HG02678 (cell line): ENCODE data around the gene CACNA2D3.

Experiments used
- ATAC-seq: cut with Tn5 transposase; IDR thresholded peaks from one replicate; pipeline ENCODE4 v1.9.1; 2021; ENCODE audit warnings: mild to moderate bottlenecking, moderate library complexity; ENCODE audit not compliant: unreplicated experiment

CACNA2D3 gene

GRCh38 chr3:54856271-54856670, 733.9 kb downstream of the CACNA2D3 start:
- no peak for ATAC-seq

GRCh38 chr3:54857343-54857742, 735.0 kb downstream of the CACNA2D3 start:
- no peak for ATAC-seq

GRCh38 chr3:54858093-54858785, 735.9 kb downstream of the CACNA2D3 start:
- ATAC-seq: no peak

DNA sequence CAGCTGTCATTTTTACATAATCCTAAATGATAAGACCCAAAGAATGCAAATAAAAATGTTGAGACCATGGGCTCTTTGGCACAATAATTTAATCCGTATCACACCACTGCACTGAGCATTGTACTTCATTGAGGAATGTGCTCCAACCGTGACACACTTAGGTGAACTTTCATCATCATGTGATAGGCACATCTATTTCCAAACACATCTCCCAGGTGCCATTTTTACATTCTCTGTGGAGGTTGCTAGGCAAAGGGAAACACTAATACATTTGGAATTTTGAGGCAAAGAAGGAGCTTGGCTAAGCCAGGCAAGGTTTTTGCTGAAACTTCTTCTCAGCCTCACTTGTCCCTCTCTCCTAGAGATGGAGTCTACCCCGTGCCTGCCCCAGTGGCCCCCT, 736.8 kb downstream of the CACNA2D3 start:
- no peak for ATAC-seq

DNA sequence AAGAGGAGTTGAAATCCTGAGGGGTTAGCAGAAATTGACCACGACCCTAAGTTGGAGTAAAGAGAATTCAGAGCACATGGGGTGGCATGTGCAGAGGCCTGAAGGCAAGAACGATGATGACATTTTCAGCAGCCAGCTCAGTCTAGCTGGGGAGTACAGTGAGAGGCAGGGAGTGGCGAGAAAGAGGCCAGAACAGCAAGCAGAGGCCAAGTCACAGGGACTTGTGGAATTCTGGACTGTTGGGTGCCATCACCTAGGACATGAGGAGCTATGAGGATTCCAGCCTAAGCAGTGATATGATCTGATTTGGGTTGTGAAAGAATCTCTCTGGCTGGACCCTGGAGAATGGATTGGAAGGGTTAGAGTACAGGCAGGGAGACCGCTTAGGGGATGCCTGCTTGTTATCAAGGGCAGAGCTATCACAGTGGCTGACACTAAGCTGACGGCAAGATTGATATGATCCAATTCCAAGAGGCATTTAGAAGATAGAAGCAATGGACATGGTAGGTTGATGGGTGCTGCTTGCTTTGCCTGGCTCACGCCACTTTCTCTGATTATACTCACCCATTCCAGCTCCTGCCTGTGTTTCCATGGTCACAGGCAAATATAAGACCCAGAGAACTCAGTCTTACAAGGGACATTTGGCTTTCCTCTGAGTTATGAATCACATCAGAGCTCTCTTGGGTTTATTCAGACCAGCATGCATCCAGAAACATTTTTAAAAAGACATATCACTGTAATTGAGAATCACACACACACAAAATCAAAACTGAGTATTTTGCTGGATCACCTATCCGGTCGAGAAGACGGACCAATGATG, 739.1 kb downstream of the CACNA2D3 start:
- no peak for ATAC-seq

GRCh38 chr3:54862526-54862925, 740.2 kb downstream of the CACNA2D3 start:
- no peak for ATAC-seq

DNA sequence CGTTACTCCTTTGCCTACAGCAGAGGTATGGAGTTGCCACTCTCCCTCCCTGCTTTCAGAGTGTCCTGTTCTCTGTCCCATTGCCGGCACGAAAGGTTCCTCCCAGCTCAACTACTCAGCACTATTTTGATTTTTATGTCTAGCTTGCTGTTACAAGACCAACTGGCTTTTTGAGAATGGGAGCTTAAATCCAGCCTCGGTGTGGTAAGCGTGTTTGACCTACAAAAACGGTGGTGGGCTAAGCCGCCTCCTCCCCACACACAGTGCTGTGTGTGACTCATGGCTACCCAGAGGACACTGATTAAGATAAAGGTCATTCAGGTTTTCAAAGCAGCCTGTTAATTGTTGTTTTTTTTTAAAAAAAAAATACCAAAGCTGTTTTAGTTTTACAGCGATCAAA, 741.0 kb downstream of the CACNA2D3 start:
- ATAC-seq: no peak

- no peak for ATAC-seq
These were observed 741.4 kb downstream of the CACNA2D3 start for GRCh38 chr3:54863786-54864185.

- no peak for ATAC-seq
These were observed 743.0 kb downstream of the CACNA2D3 start for GRCh38 chr3:54865316-54865715.

GRCh38 chr3:54866251-54866650, 743.9 kb downstream of the CACNA2D3 start:
- no peak for ATAC-seq

DNA sequence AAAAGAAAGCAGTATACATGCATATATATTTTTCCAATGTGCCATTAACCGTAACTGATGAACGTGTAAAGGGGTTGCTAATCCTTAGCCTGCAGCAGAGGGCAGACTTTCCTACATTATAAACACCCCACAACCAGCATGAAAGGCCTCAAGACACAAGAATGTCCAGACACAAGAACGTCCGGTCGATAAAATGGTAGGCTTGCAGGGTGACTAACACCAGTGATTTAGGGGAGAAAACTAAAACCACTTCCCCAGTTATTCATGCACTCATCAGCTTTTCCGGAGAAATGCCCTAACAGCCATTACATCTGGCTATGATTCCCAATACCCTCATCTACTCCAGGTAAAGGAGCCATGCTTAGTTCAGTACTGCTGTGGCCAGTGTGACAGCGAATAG, 748.1 kb downstream of the CACNA2D3 start:
- no peak for ATAC-seq

GRCh38 chr3:54871867-54872266, 749.5 kb downstream of the CACNA2D3 start:
- no peak for ATAC-seq

DNA sequence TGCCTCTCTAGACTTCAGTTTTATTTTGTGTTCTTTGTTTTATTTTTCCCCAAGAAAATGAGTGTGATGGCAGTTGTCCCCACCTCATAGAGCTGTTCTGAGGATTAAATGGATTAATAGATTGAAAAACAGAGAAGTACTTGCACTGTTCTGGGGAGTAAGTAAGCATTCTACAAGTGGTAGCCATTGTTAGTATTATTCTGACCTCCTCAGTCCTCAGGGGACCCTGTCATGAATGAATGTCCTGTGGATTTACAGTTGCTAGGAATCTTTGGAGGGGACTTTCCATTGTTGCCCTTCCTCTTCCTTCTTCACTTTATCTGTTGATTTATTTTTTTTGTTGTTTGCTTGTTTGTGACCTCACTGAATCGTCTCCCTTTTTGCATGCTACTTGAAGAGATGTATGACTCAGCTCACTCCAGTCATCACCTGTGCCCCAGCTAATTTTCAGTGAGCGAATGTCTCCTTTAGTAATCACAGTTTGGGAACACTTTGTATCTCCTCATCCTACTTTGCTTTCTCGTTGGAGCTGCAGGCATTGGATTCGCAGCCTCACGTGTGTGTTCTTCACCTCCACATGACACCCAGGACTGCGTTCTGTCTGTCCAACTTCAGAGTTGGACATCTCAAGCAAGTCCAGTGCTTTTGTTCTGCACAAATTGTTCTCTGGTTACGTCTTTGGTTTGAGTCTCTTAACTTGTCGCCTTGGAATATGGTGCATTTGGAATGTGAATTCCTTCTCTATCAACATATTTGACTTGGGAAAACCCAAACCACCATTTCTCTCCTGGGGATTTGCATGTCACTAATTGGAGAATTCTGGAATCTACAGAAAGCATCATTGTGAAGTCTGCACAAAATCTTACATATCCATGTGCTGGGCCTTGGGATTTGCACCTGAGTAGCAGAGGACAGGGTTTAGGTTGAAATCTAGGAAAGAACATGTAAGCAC, 751.0 kb downstream of the CACNA2D3 start:
- no peak for ATAC-seq

GRCh38 chr3:54874816-54875556, 752.6 kb downstream of the CACNA2D3 start:
- no peak for ATAC-seq

GRCh38 chr3:54875596-54876268, 753.4 kb downstream of the CACNA2D3 start:
- no peak for ATAC-seq

GRCh38 chr3:54876694-54877093, 754.3 kb downstream of the CACNA2D3 start:
- no peak for ATAC-seq

DNA sequence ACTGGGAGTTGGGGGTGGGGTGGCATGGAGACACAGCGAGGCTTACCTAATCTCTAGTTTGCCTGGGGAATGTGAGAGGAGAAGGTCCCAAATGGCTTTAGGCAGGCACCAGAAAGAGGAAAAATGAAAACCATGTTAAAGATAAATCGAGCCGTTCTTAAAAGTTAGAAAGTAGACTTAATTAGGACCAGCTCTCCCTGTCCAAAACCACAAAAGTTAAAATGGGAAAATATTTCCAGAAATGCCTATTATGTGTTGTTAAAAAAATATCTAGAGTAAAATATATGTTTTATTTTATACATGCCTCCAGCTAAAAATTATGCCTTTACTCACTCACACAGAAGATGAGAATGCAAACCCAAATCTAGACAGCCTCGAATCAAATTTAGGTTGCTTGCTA, 755.4 kb downstream of the CACNA2D3 start:
- ATAC-seq: no peak

GRCh38 chr3:54878145-54878544, 755.8 kb downstream of the CACNA2D3 start:
- no peak for ATAC-seq

GRCh38 chr3:54882129-54882833, 759.9 kb downstream of the CACNA2D3 start:
- no peak for ATAC-seq
